ENCODE results near the gene CSMD2. TPM values are rescaled to one million over a fixed set of nuclear protein-coding genes. Genes with fewer than 3 reads are reported as not detected.

CSMD2 gene
- total and polyA plus RNA-seq, 2 of the 4 experiments (the other 2 are of a cell fraction), result under 0.01 to 0.36 TPM

DNA sequence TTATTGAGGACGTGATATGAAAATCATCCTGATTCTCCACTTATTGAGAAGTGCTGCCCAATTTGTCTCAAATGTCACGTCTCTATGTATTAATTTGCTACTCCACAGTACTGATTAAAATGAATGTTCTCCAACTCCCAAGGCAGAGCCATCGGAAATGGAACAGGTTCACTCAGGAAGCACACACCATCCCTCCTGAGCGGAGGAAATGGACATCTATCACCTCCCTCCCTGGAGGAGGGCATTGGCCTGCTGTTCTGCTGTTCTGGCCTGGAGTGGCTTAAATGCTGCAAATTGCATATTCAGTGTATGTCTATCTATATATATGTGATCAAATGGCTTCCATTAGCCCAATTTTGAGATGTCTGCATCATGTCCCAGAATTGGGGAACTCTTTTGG lies 140.5 kb downstream of the CSMD2 start:
- Histone ChIP-seq H4K91ac (ENCODE audit: insufficient read depth, low read depth, low read length) (no peak overlapping the region), H3K4me1 (ENCODE audit: control insufficient read depth, insufficient read depth, low read length) (no peaks in the 10 kb centered on the region)
- CTCF ChIA-PET, result no interaction called here

More for the DNA sequence above, 140.5 kb downstream of the CSMD2 start:
- Histone ChIP-seq H3K4ac (ENCODE audit: low read depth, low read length) (no peak overlapping the region), H2BK5ac (ENCODE audit: low read depth, low read length, poor library complexity, severe bottlenecking) (no peak overlapping the region), H3K18ac (ENCODE audit: low read depth, low read length) (no peak overlapping the region), H3K36me3 (ENCODE audit: control insufficient read depth, insufficient read depth, low read length) (no peaks in the 10 kb centered on the region), H2BK15ac (ENCODE audit: low read depth, low read length) (no peak overlapping the region), H2BK20ac (ENCODE audit: low read depth, low read length) (no peak overlapping the region), H3K4me3 (ENCODE audit: insufficient read depth, low read depth, low read length) (no peak overlapping the region), H3K56ac (ENCODE audit: extremely low read depth, insufficient read depth, low read length) (no peak overlapping the region), H2AK9ac (replicated peaks; ENCODE audit: low read depth, low read length, poor library complexity) (no peak overlapping the region), H4K5ac (ENCODE audit: low read depth, low read length) (no peak overlapping the region), H2BK120ac (ENCODE audit: low read depth, low read length) (no peak overlapping the region), H2AFZ (replicated peaks; ENCODE audit: low read length, poor library complexity) (no peak overlapping the region), H4K8ac (ENCODE audit: low read depth in 2 of 2, low read length in 2 of 2) (no peak overlapping the region), H3K14ac (replicated peaks; ENCODE audit: low read depth, low read length) (no peak overlapping the region), H3K9me1 (ENCODE audit: insufficient read depth, low read length) (no peaks in the 10 kb centered on the region), H3K23ac (ENCODE audit: low read depth, low read length) (no peak overlapping the region), H3K27me3 (ENCODE audit: control insufficient read depth, insufficient read depth, low read length) (no peaks in the 10 kb centered on the region), H3K4me2 (ENCODE audit: low read depth, low read length) (no peak overlapping the region), H4K20me1 (ENCODE audit: insufficient read depth, low read length) (no peaks in the 10 kb centered on the region), H3K9me3 (ENCODE audit: control insufficient read depth, insufficient read depth, low read length) (peaks cover 20% of the 10 kb centered on the region), H2AK5ac (ENCODE audit: low read depth, low read length) (no peak overlapping the region), H3K27ac (ENCODE audit: insufficient read depth, low read length) (no peak overlapping the region), H3K79me1 (ENCODE audit: low read depth in 1 of 2, low read length in 2 of 2) (no peaks in the 10 kb centered on the region), H3K9ac (ENCODE audit: low read depth, low read length) (no peak overlapping the region)
- WGBS, 2 experiments (ENCODE audit: extremely low coverage in 2 of 2, insufficient read length in 1 of 2), result no CpG with 5 or more reads among the region's 4 CpGs
- no peak for TF ChIP-seq MXI1 (IDR thresholded peaks at IDR 0.05; ENCODE audit: borderline replicate concordance, low read depth, low read length)
- TF ChIP-seq CHD1 (IDR thresholded peaks at IDR 0.05; ENCODE audit: low read depth, low read length), result no peak
- TF ChIP-seq, protein P1, sequence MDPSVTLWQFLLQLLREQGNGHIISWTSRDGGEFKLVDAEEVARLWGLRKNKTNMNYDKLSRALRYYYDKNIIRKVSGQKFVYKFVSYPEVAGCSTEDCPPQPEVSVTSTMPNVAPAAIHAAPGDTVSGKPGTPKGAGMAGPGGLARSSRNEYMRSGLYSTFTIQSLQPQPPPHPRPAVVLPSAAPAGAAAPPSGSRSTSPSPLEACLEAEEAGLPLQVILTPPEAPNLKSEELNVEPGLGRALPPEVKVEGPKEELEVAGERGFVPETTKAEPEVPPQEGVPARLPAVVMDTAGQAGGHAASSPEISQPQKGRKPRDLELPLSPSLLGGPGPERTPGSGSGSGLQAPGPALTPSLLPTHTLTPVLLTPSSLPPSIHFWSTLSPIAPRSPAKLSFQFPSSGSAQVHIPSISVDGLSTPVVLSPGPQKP (IDR thresholded peaks at IDR 0.05; ENCODE audit: borderline replicate concordance, low read depth, low read length), result no peak
- TF ChIP-seq, protein P2, sequence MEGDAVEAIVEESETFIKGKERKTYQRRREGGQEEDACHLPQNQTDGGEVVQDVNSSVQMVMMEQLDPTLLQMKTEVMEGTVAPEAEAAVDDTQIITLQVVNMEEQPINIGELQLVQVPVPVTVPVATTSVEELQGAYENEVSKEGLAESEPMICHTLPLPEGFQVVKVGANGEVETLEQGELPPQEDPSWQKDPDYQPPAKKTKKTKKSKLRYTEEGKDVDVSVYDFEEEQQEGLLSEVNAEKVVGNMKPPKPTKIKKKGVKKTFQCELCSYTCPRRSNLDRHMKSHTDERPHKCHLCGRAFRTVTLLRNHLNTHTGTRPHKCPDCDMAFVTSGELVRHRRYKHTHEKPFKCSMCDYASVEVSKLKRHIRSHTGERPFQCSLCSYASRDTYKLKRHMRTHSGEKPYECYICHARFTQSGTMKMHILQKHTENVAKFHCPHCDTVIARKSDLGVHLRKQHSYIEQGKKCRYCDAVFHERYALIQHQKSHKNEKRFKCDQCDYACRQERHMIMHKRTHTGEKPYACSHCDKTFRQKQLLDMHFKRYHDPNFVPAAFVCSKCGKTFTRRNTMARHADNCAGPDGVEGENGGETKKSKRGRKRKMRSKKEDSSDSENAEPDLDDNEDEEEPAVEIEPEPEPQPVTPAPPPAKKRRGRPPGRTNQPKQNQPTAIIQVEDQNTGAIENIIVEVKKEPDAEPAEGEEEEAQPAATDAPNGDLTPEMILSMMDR (conservative IDR thresholded peaks at IDR 0.05; ENCODE audit: low read depth, low read length), result no peak
- TF ChIP-seq, protein P3, sequence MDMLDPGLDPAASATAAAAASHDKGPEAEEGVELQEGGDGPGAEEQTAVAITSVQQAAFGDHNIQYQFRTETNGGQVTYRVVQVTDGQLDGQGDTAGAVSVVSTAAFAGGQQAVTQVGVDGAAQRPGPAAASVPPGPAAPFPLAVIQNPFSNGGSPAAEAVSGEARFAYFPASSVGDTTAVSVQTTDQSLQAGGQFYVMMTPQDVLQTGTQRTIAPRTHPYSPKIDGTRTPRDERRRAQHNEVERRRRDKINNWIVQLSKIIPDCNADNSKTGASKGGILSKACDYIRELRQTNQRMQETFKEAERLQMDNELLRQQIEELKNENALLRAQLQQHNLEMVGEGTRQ (IDR thresholded peaks at IDR 0.05; ENCODE audit: low read depth, low read length), result no peak
- TF ChIP-seq SMC3 (IDR thresholded peaks at IDR 0.05; ENCODE audit: low read depth, low read length), result no peak
- TF ChIP-seq FOS (IDR thresholded peaks at IDR 0.05; ENCODE audit: low read depth, low read length), result no peak
- no peak for TF ChIP-seq RFX5 (IDR thresholded peaks at IDR 0.05; ENCODE audit: low read depth, low read length)
- TF ChIP-seq NFE2L2 (IDR thresholded peaks at IDR 0.05; ENCODE audit: low read depth, low read length), result no peak
- no peak for TF ChIP-seq MAZ (IDR thresholded peaks at IDR 0.05; ENCODE audit: borderline replicate concordance, low read depth, low read length)
- TF ChIP-seq RAD21 (IDR thresholded peaks at IDR 0.05; ENCODE audit: low read length), result no peak
- no peak for TF ChIP-seq CEBPB (IDR thresholded peaks at IDR 0.05; ENCODE audit: low read depth, low read length)
- TF ChIP-seq MAFK (IDR thresholded peaks at IDR 0.05; ENCODE audit: low read depth, low read length), result no peak
- TF ChIP-seq POLR2A (IDR thresholded peaks at IDR 0.05; ENCODE audit: low read depth, low read length), result no peak
- no peak for TF ChIP-seq RCOR1 (IDR thresholded peaks at IDR 0.05; ENCODE audit: insufficient replicate concordance, low read length)
- TF ChIP-seq BHLHE40 (IDR thresholded peaks at IDR 0.05; ENCODE audit: low read depth, low read length), result no peak
- BruUV-seq (replicated peaks), result no TSS peak
- dilution Hi-C loops (cut with HindIII; ENCODE audit: low sequenced_read_pairs, unreplicated experiment), result no loop called here
- intact Hi-C loops (cut with micrococcal nuclease), result no loop called here
- in situ Hi-C loops (cut with MboI; ENCODE audit: low sequenced_read_pairs), result no loop called here
- ATAC-seq (ENCODE audit: low read depth), result no peak
- no peak for DNase-seq
- POLR2A ChIA-PET (ENCODE audit: unreplicated experiment), result no interaction called here
